ENCODE results near the gene PLCD4. TPM values are rescaled to one million over a fixed set of nuclear protein-coding genes. Genes with fewer than 3 reads are reported as not detected.
A peak's percentile ranks its signal among the peaks of the same experiment; 100 is the strongest.

Gene PLCD4
- total RNA-seq, 1 donor from 2014 or later: 24.7 TPM

DNA sequence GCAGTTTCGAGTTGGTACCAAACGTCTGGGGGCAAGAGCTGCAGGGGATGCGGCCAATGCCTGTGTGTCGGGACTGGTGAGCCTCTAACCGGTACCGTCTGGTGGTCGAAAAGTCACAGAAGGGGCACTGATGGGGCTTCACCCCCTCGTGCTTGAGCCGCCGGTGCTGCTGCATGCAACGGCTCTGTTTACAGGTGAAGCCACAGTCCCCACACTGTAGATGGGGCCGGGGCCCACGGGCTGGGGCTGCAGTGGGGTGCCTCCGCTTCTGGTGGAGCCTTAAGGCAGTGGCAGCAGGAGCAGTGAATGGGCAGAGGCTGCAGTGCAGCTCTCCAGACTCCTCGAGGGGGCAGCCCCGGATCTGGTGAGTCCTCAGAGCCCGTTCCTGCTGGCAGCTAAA is 35.1 kb downstream of the PLCD4 start:
- no peak overlapping the region for H3K27ac Mint-ChIP-seq (ENCODE audit: unreplicated experiment)
- no peak overlapping the region for H3K4me3 Mint-ChIP-seq (ENCODE audit: unreplicated experiment)
- no peaks in the 10 kb centered on the region for H3K4me1 Mint-ChIP-seq (ENCODE audit: unreplicated experiment)
- TF ChIP-seq, protein P1, sequence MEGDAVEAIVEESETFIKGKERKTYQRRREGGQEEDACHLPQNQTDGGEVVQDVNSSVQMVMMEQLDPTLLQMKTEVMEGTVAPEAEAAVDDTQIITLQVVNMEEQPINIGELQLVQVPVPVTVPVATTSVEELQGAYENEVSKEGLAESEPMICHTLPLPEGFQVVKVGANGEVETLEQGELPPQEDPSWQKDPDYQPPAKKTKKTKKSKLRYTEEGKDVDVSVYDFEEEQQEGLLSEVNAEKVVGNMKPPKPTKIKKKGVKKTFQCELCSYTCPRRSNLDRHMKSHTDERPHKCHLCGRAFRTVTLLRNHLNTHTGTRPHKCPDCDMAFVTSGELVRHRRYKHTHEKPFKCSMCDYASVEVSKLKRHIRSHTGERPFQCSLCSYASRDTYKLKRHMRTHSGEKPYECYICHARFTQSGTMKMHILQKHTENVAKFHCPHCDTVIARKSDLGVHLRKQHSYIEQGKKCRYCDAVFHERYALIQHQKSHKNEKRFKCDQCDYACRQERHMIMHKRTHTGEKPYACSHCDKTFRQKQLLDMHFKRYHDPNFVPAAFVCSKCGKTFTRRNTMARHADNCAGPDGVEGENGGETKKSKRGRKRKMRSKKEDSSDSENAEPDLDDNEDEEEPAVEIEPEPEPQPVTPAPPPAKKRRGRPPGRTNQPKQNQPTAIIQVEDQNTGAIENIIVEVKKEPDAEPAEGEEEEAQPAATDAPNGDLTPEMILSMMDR (IDR thresholded peaks at IDR 0.05): no peak
- no peak for DNase-seq (ENCODE audit: extremely low spot score, unreplicated experiment)
- H3K36me3 Mint-ChIP-seq (ENCODE audit: unreplicated experiment): peaks cover 37% of the 10 kb centered on the region
- H3K9me3 Mint-ChIP-seq (ENCODE audit: unreplicated experiment): no peaks in the 10 kb centered on the region
- no peaks in the 10 kb centered on the region for H3K27me3 Mint-ChIP-seq (ENCODE audit: unreplicated experiment)

DNA sequence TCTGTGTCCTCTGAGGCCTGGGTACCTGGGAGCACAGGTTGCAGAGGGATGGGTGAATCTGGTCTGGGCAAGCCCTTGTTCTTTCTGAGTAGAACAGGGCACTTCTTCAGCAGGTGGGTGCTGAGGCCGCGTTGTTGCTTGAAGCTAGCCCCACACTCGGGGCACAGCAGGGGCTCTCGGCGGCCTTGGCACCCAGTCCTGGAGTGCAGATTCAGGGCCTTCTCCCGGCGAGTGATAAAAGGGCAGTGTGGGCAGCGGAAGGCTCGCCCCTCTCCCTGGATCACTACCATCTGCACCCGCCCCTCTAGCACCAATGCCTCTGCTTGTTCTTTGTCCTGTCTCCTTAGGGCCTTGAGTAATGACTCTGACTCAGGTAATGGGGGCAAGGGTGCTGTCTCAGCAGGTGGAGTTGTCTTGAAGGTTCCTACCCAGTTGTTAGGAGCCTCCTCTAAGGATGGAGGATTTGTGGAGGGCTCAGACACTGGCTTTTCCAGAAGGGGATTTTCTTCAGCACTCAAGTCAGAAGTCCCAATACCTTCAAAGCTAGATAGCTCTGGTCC is 36.1 kb downstream of the PLCD4 start:
- no peak overlapping the region for H3K4me3 Mint-ChIP-seq (ENCODE audit: unreplicated experiment)
- H3K4me1 Mint-ChIP-seq (ENCODE audit: unreplicated experiment): no peaks in the 10 kb centered on the region
- TF ChIP-seq, protein P1 (IDR thresholded peaks at IDR 0.05): no peak
- H3K27me3 Mint-ChIP-seq (ENCODE audit: unreplicated experiment): no peaks in the 10 kb centered on the region
- H3K36me3 Mint-ChIP-seq (ENCODE audit: unreplicated experiment): peaks cover 34% of the 10 kb centered on the region
- H3K9me3 Mint-ChIP-seq (ENCODE audit: unreplicated experiment): no peaks in the 10 kb centered on the region
- DNase-seq (ENCODE audit: extremely low spot score, unreplicated experiment): no peak
- H3K27ac Mint-ChIP-seq (ENCODE audit: unreplicated experiment): no peak overlapping the region

DNA sequence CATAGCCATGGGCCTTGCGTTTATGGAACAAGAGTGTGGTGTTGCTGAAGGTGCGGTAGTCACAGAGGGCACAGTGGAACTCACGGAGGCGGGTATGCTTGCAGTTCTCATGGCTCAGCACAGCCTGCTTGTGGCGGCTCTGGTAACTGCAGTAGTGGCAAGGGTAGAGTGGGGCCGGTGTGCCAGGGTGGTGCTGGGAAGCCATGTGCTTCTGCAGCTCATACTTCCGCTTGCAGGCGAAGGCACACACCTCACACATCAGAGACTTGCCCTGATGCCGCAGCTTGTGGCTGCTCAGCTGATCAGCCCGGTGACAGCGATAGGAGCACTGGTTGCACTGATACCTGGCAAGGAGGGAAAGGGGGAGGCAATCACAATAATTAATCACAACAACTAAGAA is 37.0 kb downstream of the PLCD4 start:
- Mint-ChIP-seq H3K36me3 (ENCODE audit: unreplicated experiment) (peaks cover 30% of the 10 kb centered on the region), H3K4me1 (ENCODE audit: unreplicated experiment) (no peaks in the 10 kb centered on the region), H3K27me3 (ENCODE audit: unreplicated experiment) (no peaks in the 10 kb centered on the region), H3K9me3 (ENCODE audit: unreplicated experiment) (no peaks in the 10 kb centered on the region), H3K4me3 (ENCODE audit: unreplicated experiment) (no peak overlapping the region), H3K27ac (ENCODE audit: unreplicated experiment) (no peak overlapping the region)
- TF ChIP-seq, protein P1 (IDR thresholded peaks at IDR 0.05): no peak
- no peak for DNase-seq (ENCODE audit: extremely low spot score, unreplicated experiment)

DNA sequence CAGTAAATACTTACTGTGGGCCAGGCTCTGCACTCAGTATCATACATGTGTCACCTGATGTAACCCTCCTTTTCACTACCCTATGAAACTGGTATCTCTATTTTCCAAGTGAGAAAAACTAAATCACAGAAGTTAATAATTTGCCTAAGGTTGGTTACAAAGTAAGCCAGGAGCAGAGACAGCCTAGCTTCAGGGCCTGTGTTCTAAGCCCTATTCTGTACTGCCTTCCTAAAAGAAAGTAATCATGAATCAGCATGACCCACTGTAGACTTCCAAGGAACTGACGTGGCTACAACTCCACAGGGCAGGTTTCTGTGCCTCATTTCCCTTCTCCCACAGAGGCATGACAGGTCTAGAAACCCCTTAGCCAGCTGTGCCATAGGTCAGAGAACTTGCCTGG is 37.4 kb downstream of the PLCD4 start:
- no peak for DNase-seq (ENCODE audit: extremely low spot score, unreplicated experiment)
- peaks cover 31% of the 10 kb centered on the region for H3K36me3 Mint-ChIP-seq (ENCODE audit: unreplicated experiment)
- H3K4me3 Mint-ChIP-seq (ENCODE audit: unreplicated experiment): no peak overlapping the region
- H3K9me3 Mint-ChIP-seq (ENCODE audit: unreplicated experiment): no peaks in the 10 kb centered on the region
- no peaks in the 10 kb centered on the region for H3K4me1 Mint-ChIP-seq (ENCODE audit: unreplicated experiment)
- no peaks in the 10 kb centered on the region for H3K27me3 Mint-ChIP-seq (ENCODE audit: unreplicated experiment)
- H3K27ac Mint-ChIP-seq (ENCODE audit: unreplicated experiment): no peak overlapping the region
- TF ChIP-seq, protein P1 (IDR thresholded peaks at IDR 0.05): no peak

DNA sequence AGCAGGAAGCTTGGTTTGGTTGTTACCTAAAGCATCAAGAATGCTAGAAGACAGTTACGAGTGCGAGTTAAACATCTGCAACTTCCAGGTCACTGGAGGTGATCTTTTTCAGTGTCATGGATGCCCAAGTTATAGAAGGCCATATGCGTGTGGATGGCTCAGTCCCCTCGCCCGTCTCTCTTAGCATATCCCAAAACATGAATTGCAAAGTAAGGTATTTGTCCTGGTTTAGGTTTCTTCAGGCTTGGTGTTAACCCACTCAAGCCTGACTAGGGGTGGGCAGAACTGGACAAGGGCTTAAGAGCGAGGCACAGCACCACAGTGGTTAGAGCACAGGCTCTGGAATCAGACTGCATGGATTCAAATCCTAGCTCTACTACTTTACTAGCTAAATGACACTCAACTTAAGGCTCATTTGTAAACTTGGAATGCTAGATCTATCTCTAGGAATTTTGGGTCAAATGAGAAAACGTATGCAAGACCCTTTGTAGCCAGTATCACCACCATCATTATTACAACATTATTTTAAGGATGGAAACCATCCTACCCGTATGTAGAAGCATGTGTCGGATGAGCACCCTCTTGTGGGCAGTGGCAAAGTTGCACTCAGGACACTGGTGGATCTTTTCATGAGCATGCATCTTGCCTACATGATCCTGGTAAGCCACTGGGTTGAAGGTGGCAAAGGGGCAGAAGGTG is 40.5 kb downstream of the PLCD4 start:
- DNase-seq (ENCODE audit: extremely low spot score, unreplicated experiment): no peak
- no peaks in the 10 kb centered on the region for H3K9me3 Mint-ChIP-seq (ENCODE audit: unreplicated experiment)
- H3K4me1 Mint-ChIP-seq (ENCODE audit: unreplicated experiment): no peaks in the 10 kb centered on the region
- H3K36me3 Mint-ChIP-seq (ENCODE audit: unreplicated experiment): peaks cover 36% of the 10 kb centered on the region
- H3K27ac Mint-ChIP-seq (ENCODE audit: unreplicated experiment): no peak overlapping the region
- TF ChIP-seq, protein P1 (IDR thresholded peaks at IDR 0.05): peak; percentile 86
- H3K27me3 Mint-ChIP-seq (ENCODE audit: unreplicated experiment): no peaks in the 10 kb centered on the region
- no peak overlapping the region for H3K4me3 Mint-ChIP-seq (ENCODE audit: unreplicated experiment)

Measured in osteocyte (in vitro differentiated cells).